Mononuclear cell (primary cell): ENCODE data around the gene ALDOB. TPM values are rescaled to one million over a fixed set of nuclear protein-coding genes. Genes with fewer than 3 reads are reported as not detected.

Experiments used
- H3K27me3 ChIP-seq: 2 replicates; pipeline ENCODE4 v1.6.0; 2011; ENCODE audit warnings: low read length, control low read depth; ENCODE audit not compliant: insufficient read depth
- H3K4me1 ChIP-seq: 2 replicates; pipeline ENCODE4 v1.5.1; 2011; ENCODE audit warnings: mild to moderate bottlenecking, low read length, control low read depth; ENCODE audit not compliant: insufficient read depth
- H3K4me3 ChIP-seq: 2 replicates; pipeline ENCODE4 v1.5.1; 2011; ENCODE audit warnings: mild to moderate bottlenecking, low read length, moderate library complexity
- H3K9me3 ChIP-seq: 2 replicates; pipeline ENCODE4 v1.5.1; 2011; ENCODE audit warnings: low read depth, mild to moderate bottlenecking, control low read depth, low read length
- total RNA-seq: library from RNA; depleted of rRNA; stranded (reverse); fragments of >200 nt; gene quantifications from one replicate; pipeline ENCODE4 v1.2.3, GENCODE V29; 2012

Gene ALDOB
- total RNA-seq, 1 donor: not detected

GRCh38 chr9:101466863-101467262 lies 31.3 kb upstream of the ALDOB start:
- Histone ChIP-seq H3K4me1 (no peaks in the 10 kb centered on the region), H3K4me3 (no peak overlapping the region), H3K27me3 (peaks cover 8% of the 10 kb centered on the region), H3K9me3 (no peaks in the 10 kb centered on the region)

GRCh38 chr9:101465326-101465915 lies 29.8 kb upstream of the ALDOB start:
- Histone ChIP-seq H3K4me1 (no peaks in the 10 kb centered on the region), H3K27me3 (peaks cover 5% of the 10 kb centered on the region), H3K4me3 (no peak overlapping the region), H3K9me3 (no peaks in the 10 kb centered on the region)

DNA sequence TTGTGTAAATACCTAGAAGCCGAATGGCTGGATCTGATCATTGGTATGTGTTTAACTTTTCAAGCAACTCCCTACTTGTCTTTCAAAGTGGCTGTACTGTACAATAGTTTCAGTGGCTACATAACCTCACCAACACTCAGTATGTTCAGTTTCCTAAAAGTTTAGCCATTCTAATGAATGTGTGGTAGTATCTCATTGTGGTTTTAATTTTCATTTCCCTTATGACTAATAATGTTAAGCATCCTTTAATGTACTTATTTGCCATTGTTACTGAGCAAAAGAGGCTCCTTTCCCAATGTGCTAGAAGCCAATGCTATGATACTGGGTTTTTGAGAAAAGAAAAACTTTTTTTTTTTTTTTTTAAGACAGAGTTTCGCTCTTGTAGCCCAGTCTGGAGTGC lies 27.8 kb upstream of the ALDOB start:
- Histone ChIP-seq H3K27me3 (peaks cover 4% of the 10 kb centered on the region), H3K4me3 (no peak overlapping the region), H3K4me1 (no peaks in the 10 kb centered on the region), H3K9me3 (no peaks in the 10 kb centered on the region)

DNA sequence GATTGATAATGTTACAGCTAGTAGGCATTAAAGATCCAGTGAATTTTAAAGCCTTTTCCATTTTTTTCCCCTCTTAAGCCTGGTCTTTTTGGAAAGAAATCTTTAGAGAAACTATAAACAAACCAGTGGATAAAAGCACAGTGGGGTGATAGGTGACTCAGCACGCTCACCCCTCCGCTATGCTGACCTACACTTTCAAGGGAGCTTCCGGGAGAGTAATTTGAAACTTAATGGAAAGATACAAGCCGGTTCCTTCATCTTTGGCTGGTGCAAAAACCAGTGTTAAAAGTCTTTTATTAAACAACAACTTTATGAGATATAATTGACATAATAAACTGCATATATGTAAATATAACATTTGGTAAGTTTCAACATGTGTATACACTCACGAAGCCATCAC lies 27.0 kb upstream of the ALDOB start:
- Histone ChIP-seq H3K27me3 (peaks cover 4% of the 10 kb centered on the region), H3K9me3 (no peaks in the 10 kb centered on the region)

GRCh38 chr9:101460965-101461364 lies 25.4 kb upstream of the ALDOB start:
- Histone ChIP-seq H3K4me1 (no peaks in the 10 kb centered on the region), H3K27me3 (peaks cover 4% of the 10 kb centered on the region), H3K9me3 (no peaks in the 10 kb centered on the region)

More for the DNA sequence above, 27.0 kb upstream of the ALDOB start:
- Histone ChIP-seq H3K4me1 (no peaks in the 10 kb centered on the region), H3K4me3 (no peak overlapping the region)

GRCh38 chr9:101458963-101459631 lies 23.5 kb upstream of the ALDOB start:
- Histone ChIP-seq H3K9me3 (no peaks in the 10 kb centered on the region), H3K4me3 (no peak overlapping the region), H3K4me1 (no peaks in the 10 kb centered on the region), H3K27me3 (no peaks in the 10 kb centered on the region)

More at GRCh38 chr9:101460965-101461364, 25.4 kb upstream of the ALDOB start:
- no peak overlapping the region for H3K4me3 ChIP-seq

DNA sequence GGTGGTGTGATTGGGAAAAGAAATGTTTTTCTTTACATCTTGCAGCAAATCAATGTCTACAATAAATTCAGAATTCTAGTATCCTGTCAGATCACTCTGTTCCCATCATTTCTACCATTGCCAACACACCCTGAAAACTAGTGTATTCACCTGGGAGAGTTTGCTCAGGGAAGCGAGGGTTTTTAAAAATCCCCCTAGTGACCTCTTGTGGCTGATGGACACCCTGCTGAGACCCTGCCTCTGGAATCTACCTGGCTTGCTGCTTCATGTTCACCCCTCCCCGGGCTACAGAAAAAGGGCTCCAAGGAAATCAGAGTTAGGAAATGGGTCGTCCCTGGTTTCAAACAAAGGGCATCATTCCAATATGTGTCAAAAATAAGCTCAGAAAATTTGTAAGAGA lies 21.4 kb upstream of the ALDOB start:
- H3K27me3 ChIP-seq: no peaks in the 10 kb centered on the region
- no peaks in the 10 kb centered on the region for H3K9me3 ChIP-seq
- H3K4me1 ChIP-seq: no peaks in the 10 kb centered on the region
- H3K4me3 ChIP-seq: no peak overlapping the region

GRCh38 chr9:101455656-101456240 lies 20.2 kb upstream of the ALDOB start:
- no peak overlapping the region for H3K4me3 ChIP-seq
- peaks cover 7% of the 10 kb centered on the region for H3K27me3 ChIP-seq
- H3K4me1 ChIP-seq: no peaks in the 10 kb centered on the region
- no peaks in the 10 kb centered on the region for H3K9me3 ChIP-seq

DNA sequence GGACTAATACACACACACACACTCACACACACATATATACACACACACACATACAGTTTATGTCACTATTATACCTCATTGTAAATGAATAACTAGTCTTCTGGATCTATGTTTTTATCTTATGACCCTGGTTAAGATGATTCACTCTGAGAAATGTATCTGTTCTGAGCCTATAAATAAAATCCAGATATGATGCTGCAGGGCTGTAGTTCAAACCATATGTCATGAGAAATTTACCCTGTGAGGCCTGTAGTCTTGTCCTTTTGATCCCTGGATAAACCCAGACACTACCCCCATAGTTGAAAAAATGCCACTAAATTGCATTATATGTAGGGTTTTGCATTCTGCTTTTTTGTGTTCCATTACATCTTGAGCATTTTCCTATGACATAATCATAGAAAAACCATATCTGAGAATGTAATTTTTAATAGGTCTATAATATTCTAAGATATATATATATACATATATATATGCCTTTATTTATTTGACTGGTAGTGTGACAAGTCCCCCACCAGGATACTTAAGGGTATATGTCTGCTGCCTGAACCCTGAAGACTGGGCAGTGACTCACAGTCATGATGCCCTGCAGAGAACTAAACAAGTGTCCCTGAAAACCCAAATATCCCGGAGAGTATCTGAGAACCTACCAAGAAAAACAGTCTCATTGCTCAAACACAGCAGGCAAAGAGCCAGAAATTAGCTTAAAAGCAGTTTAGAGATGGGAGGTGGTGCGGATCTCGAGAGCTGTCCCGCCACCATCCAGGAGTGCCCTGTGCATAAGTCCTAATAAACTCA lies 18.4 kb upstream of the ALDOB start:
- Histone ChIP-seq H3K9me3 (no peaks in the 10 kb centered on the region), H3K4me1 (no peaks in the 10 kb centered on the region), H3K27me3 (peaks cover 23% of the 10 kb centered on the region), H3K4me3 (no peak overlapping the region)

DNA sequence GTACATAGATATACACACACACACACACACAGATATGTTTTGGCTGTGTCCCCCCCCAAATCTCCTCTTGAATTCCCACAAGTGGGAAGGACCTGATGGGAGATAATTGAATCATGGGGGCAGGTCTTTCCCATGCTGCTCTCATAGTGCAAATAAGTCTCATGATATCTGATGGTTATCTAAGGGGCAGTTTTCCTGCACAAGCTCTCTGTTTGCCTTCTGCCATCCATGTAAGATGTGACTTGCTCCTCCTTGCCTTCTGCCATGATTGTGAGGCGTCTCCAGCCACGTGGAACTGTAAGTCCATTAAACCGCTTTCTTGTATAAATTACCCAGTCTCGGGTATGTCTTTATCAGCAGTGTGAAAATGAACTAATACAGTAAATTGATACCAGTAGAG lies 15.9 kb upstream of the ALDOB start:
- Histone ChIP-seq H3K9me3 (no peaks in the 10 kb centered on the region), H3K27me3 (peaks cover 43% of the 10 kb centered on the region), H3K4me3 (no peak overlapping the region), H3K4me1 (no peaks in the 10 kb centered on the region)

DNA sequence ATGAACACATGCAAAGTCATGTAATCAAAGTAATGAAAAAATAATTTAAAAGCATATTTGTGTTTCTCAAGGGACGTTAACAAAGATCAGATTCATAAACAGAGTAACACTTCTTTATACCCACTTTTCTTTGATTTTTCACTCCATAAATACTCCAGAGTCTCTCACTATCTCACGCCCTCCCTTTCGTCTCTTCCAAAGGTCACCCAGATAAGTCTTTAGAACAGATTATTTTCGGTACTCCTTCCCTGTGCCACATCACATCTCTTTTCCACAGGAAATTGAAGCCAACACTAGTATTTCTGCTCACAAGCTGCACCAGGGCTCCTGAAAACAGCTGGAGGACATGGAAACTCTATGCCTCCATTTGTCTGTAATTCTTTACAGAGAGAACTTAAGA lies 15.4 kb upstream of the ALDOB start:
- H3K9me3 ChIP-seq: no peaks in the 10 kb centered on the region
- H3K4me1 ChIP-seq: no peaks in the 10 kb centered on the region
- no peak overlapping the region for H3K4me3 ChIP-seq
- peaks cover 45% of the 10 kb centered on the region for H3K27me3 ChIP-seq

DNA sequence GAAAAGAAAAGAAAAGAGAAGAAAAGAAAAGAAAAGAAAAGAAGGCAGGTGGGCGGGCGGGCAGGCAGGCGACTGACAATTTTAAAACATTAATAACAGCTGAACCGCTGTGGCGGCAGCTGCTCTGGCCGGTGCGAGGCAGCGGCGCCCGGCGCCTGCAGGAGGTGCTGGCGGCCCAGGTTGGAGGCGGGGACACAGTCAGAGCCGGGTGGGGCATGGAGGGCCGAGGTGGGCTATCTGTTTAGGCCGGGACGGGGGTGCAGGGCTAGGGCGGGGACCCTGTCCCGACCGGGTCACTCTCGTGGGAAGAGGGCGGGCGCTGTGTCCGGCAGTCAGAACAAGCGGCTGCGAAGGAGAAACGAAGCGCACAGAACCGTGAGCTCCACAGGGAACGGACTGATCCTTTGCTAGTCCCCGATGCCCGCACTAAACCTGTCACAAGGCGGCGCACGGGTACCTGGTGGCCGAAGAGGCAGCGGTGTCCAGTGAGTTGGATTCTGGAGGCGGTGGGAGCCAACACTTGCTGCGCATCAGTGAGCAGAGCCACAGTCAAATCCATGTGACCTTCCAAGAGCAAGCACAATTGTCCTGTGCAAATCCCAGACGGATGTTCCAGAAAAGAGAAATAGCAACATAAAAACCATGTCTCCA lies 13.6 kb upstream of the ALDOB start:
- H3K27me3 ChIP-seq: peaks cover 51% of the 10 kb centered on the region
- no peak overlapping the region for H3K4me3 ChIP-seq
- no peaks in the 10 kb centered on the region for H3K4me1 ChIP-seq

GRCh38 chr9:101448680-101449070 lies 13.1 kb upstream of the ALDOB start:
- Histone ChIP-seq H3K9me3 (no peaks in the 10 kb centered on the region), H3K4me1 (no peaks in the 10 kb centered on the region), H3K27me3 (peaks cover 51% of the 10 kb centered on the region), H3K4me3 (no peak overlapping the region)

More for the DNA sequence above, 13.6 kb upstream of the ALDOB start:
- H3K9me3 ChIP-seq: no peaks in the 10 kb centered on the region

- Histone ChIP-seq H3K4me3 (no peak overlapping the region), H3K9me3 (no peaks in the 10 kb centered on the region), H3K4me1 (no peaks in the 10 kb centered on the region), H3K27me3 (peaks cover 51% of the 10 kb centered on the region)
Measured at GRCh38 chr9:101446732-101447131, 11.2 kb upstream of the ALDOB start.
